DOHH2 (cell line): Measurements from ENCODE around the gene SLC15A1.
"Not testable (repeated sequence)": the region's sequence is repeated elsewhere in the genome, so short reads cannot be mapped to it uniquely, and the experiment has no call there.

ENCODE experiments used
- H3F3A ChIP-seq: fragments of 200-600 bp; sonication (generic), shearing (Covaris generic); 2 replicates; pipeline ENCODE4 v1.6.0; 2016; ENCODE audit warnings: antibody characterized with exemption, mild to moderate bottlenecking; ENCODE audit not compliant: control insufficient read depth, insufficient read depth
- H3K27ac ChIP-seq: fragments of 200-600 bp; sonication (generic); 2 replicates; pipeline ENCODE4 v1.5.1; 2014; ENCODE audit warnings: low read depth, mild to moderate bottlenecking, low read length, moderate library complexity
- H3K27me3 ChIP-seq: fragments of 200-600 bp; sonication (generic); 2 replicates; pipeline ENCODE4 v1.6.1; 2014; ENCODE audit warnings: mild to moderate bottlenecking, low read length, mixed read lengths; ENCODE audit not compliant: control insufficient read depth
- H3K36me3 ChIP-seq: fragments of 200-600 bp; sonication (generic); 2 replicates; pipeline ENCODE4 v1.6.1; 2014; ENCODE audit warnings: mild to moderate bottlenecking, low read length, moderate library complexity, mixed read lengths; ENCODE audit not compliant: control insufficient read depth
- H3K4me1 ChIP-seq: fragments of 200-600 bp; sonication (generic); 2 replicates; pipeline ENCODE4 v1.6.1; 2014; ENCODE audit warnings: mild to moderate bottlenecking, low read length, mixed read lengths; ENCODE audit not compliant: control insufficient read depth
- H3K4me2 ChIP-seq: fragments of 200-600 bp; sonication (generic); 2 replicates; pipeline ENCODE4 v1.6.0; 2014; ENCODE audit warnings: mild to moderate bottlenecking, low read length, moderate library complexity
- H3K4me3 ChIP-seq: fragments of 200-600 bp; sonication (generic); 2 replicates; pipeline ENCODE4 v1.5.1; 2014; ENCODE audit warnings: mild to moderate bottlenecking, low read length, mixed read lengths
- H3K79me2 ChIP-seq: fragments of 200-600 bp; sonication (generic); 2 replicates; pipeline ENCODE4 v1.6.1; 2014; ENCODE audit warnings: mild to moderate bottlenecking, low read length, mixed read lengths; ENCODE audit not compliant: control insufficient read depth
- H3K9me2 ChIP-seq: fragments of 200-600 bp; sonication (generic); replicated peaks from 2 replicates; pipeline ENCODE4 v1.6.1; 2014; ENCODE audit warnings: mild to moderate bottlenecking, low read length, mixed read lengths; ENCODE audit not compliant: control insufficient read depth
- H3K9me3 ChIP-seq: fragments of 200-600 bp; sonication (generic); 2 replicates; pipeline ENCODE4 v1.6.1; 2014; ENCODE audit warnings: antibody characterized with exemption, low read length, mixed read lengths; ENCODE audit not compliant: control insufficient read depth, insufficient read depth
- H4K20me1 ChIP-seq: fragments of 200-600 bp; sonication (generic); 2 replicates; pipeline ENCODE4 v1.6.0; 2014; ENCODE audit warnings: low read depth, mild to moderate bottlenecking, antibody characterized with exemption, low read length, moderate library complexity; ENCODE audit not compliant: control insufficient read depth, insufficient read depth
- CTCF ChIP-seq: fragments of 200-600 bp; sonication (generic); IDR thresholded peaks from one replicate; pipeline ENCODE4 v1.5.1; 2014; ENCODE audit warnings: antibody characterized with exemption, mild to moderate bottlenecking, low read depth, low read length; ENCODE audit not compliant: poor library complexity, severe bottlenecking
- EZH2phosphoT487 ChIP-seq: fragments of 200-600 bp; sonication (generic); IDR thresholded peaks from 2 replicates; pipeline ENCODE4 v1.6.1; 2017; ENCODE audit warnings: borderline replicate concordance, mild to moderate bottlenecking, antibody characterized with exemption, low read length, moderate library complexity, mixed read lengths

Gene SLC15A1

DNA sequence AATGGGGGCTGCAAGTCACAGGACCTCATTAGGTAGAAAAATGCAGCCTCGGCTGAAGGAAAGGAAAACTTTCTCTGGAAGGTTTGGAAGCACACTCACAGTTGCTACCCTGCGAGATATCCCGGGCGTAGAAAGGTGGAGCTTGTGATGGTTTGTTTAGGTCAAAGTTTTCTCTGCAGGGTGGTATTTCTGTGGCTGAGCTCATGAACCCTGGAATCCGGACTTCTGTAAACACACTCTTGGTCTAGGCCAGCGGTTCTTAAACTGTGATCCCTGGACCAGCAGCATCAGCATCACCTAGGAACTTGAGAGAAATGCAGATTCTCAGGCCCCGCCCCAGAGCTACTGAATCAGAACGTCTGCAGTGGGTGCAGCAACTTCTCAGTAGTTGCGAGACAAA, 3.3 kb upstream of the SLC15A1 start:
- Histone ChIP-seq H3K4me1 (no peaks in the 10 kb centered on the region), H3K27me3 (no peaks in the 10 kb centered on the region), H3K4me3 (no peak overlapping the region), H3K9me3 (peaks cover 4% of the 10 kb centered on the region; the same call in 1 of the 2 replicates), H4K20me1 (no peaks in the 10 kb centered on the region), H3K79me2 (no peaks in the 10 kb centered on the region), H3K4me2 (no peak overlapping the region), H3K36me3 (no peaks in the 10 kb centered on the region), H3F3A (no peaks in the 10 kb centered on the region), H3K27ac (no peak overlapping the region), H3K9me2 (no peaks in the 10 kb centered on the region)
- TF ChIP-seq CTCF (no peak), EZH2phosphoT487 (no peak)

GRCh38 chr13:98755116-98755515, 2.6 kb upstream of the SLC15A1 start:
- no peaks in the 10 kb centered on the region for H3K27me3 ChIP-seq
- TF ChIP-seq EZH2phosphoT487 (no peak), CTCF (no peak)
- H3K9me3 ChIP-seq: peaks cover 4% of the 10 kb centered on the region; the same call in 1 of the 2 replicates
- H3K4me3 ChIP-seq: no peak overlapping the region
- no peaks in the 10 kb centered on the region for H3F3A ChIP-seq
- no peaks in the 10 kb centered on the region for H3K9me2 ChIP-seq
- H3K4me2 ChIP-seq: no peak overlapping the region
- H3K27ac ChIP-seq: no peak overlapping the region
- H4K20me1 ChIP-seq: no peaks in the 10 kb centered on the region
- H3K4me1 ChIP-seq: no peaks in the 10 kb centered on the region
- H3K79me2 ChIP-seq: no peaks in the 10 kb centered on the region
- H3K36me3 ChIP-seq: no peaks in the 10 kb centered on the region

- not testable (repeated sequence) for H3K9me3 ChIP-seq, H3K4me1 ChIP-seq, H3K4me2 ChIP-seq, H3K27me3 ChIP-seq, H3K36me3 ChIP-seq, H3K4me3 ChIP-seq, H4K20me1 ChIP-seq, H3K79me2 ChIP-seq, H3F3A ChIP-seq, H3K27ac ChIP-seq, H3K9me2 ChIP-seq
Measured at GRCh38 chr13:98754468-98754867, 2.0 kb upstream of the SLC15A1 start.

DNA sequence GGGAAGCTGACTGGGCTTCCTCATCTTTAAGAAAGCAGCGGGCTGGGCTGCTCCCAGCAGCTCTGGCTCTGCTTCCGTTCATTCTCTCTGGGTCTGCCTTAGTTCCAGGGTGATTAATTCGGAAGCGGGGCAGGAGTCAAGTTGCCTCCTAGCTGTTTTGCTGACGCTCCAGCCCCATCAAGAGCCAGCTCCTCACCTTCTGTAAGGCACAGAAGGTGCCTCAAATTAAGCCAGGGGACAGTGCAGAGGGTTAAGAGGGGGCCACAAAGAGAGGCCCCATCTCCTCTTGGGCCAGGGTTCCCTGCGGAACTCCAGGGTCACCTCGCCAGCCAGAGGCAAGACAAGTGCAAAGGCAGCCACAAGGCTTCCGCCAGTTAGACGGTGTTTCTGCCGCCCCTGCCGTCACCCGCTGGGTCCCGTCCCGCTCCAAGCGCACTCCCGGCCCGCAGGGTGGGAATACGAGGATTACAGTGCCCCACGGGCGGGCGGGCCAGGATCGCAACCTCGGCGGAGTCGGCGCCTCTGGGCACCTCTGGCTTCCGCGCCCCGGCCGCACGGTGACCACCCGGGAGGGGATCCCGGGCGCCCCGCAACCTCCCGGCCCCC, 508 bp downstream of the SLC15A1 start:
- H3K9me3 ChIP-seq: peaks cover 4% of the 10 kb centered on the region; the same call in 1 of the 2 replicates
- no peak overlapping the region for H3K4me3 ChIP-seq
- no peaks in the 10 kb centered on the region for H3K27me3 ChIP-seq
- H3K4me1 ChIP-seq: no peaks in the 10 kb centered on the region
- no peak for TF ChIP-seq CTCF
- no peak for TF ChIP-seq EZH2phosphoT487
- no peak overlapping the region for H3K4me2 ChIP-seq
- no peaks in the 10 kb centered on the region for H3F3A ChIP-seq
- no peak overlapping the region for H3K27ac ChIP-seq
- H4K20me1 ChIP-seq: no peaks in the 10 kb centered on the region
- H3K79me2 ChIP-seq: no peaks in the 10 kb centered on the region
- H3K36me3 ChIP-seq: no peaks in the 10 kb centered on the region
- no peaks in the 10 kb centered on the region for H3K9me2 ChIP-seq
